HTR-8/SVneo (cell line): ENCODE measurements around the gene TLR4.
A peak's percentile ranks its signal among the peaks of the same experiment; 100 is the strongest.

Source experiments
- DNase-seq: peaks from one replicate; pipeline ENCODE4 v3.0.0; 2011; ENCODE audit warnings: low spot score, mixed read lengths; ENCODE audit not compliant: insufficient read length
- FAIRE-seq: peaks from 2 replicates; lab custom pipeline; 2011; peaks lifted over from hg19 to GRCh38; lab: Jason Lieb, UNC

TLR4 gene

GRCh38 chr9:117704024-117704575 lies at the start of gene TLR4:
TSS of gene TLR4 (plus strand) at chr9:117704403. CDS start at chr9:117704473, 70 bp downstream.
- DNase-seq (peak; percentile 13), FAIRE-seq (no peak)

GRCh38 chr9:117656002-117656401 lies 48.2 kb upstream of the TLR4 start:
- FAIRE-seq: no peak
- no peak for DNase-seq

- DNase-seq (no peak), FAIRE-seq (no peak)
Measured at GRCh38 chr9:117662651-117663050, 41.6 kb upstream of the TLR4 start.

GRCh38 chr9:117664419-117664818 lies 39.8 kb upstream of the TLR4 start:
- DNase-seq (no peak), FAIRE-seq (no peak)

GRCh38 chr9:117665601-117666385 lies 38.4 kb upstream of the TLR4 start:
- no peak for FAIRE-seq

GRCh38 chr9:117671468-117671867 lies 32.7 kb upstream of the TLR4 start:
- DNase-seq: no peak
- no peak for FAIRE-seq

More at GRCh38 chr9:117665601-117666385, 38.4 kb upstream of the TLR4 start:
- no peak for DNase-seq

GRCh38 chr9:117672369-117672768 lies 31.8 kb upstream of the TLR4 start:
- no peak for FAIRE-seq
- peak; percentile 12 for DNase-seq

- no peak for DNase-seq
- FAIRE-seq: no peak
Measured at GRCh38 chr9:117677572-117677971, 26.6 kb upstream of the TLR4 start.

- FAIRE-seq: no peak
- DNase-seq: no peak
Measured at GRCh38 chr9:117678871-117679270, 25.3 kb upstream of the TLR4 start.

- no peak for DNase-seq
- no peak for FAIRE-seq
Measured at GRCh38 chr9:117679416-117679815, 24.8 kb upstream of the TLR4 start.

GRCh38 chr9:117681888-117682287 lies 22.3 kb upstream of the TLR4 start:
- no peak for FAIRE-seq
- DNase-seq: no peak

- no peak for FAIRE-seq
- DNase-seq: no peak
Measured at GRCh38 chr9:117682955-117683710, 21.1 kb upstream of the TLR4 start.

GRCh38 chr9:117687532-117687931 lies 16.7 kb upstream of the TLR4 start:
- no peak for FAIRE-seq
- DNase-seq: no peak

GRCh38 chr9:117691367-117691766 lies 12.8 kb upstream of the TLR4 start:
- DNase-seq (no peak), FAIRE-seq (no peak)

- DNase-seq (no peak), FAIRE-seq (no peak)
Measured at GRCh38 chr9:117696154-117696553, 8.0 kb upstream of the TLR4 start.

GRCh38 chr9:117697046-117697445 lies 7.2 kb upstream of the TLR4 start:
- FAIRE-seq: no peak
- DNase-seq: no peak

GRCh38 chr9:117703537-117703936 lies 666 bp upstream of the TLR4 start:
- FAIRE-seq (no peak), DNase-seq (no peak)

GRCh38 chr9:117704597-117704996 lies 394 bp downstream of the TLR4 start:
- DNase-seq: no peak
- FAIRE-seq: no peak

GRCh38 chr9:117705386-117705785 lies 1.2 kb downstream of the TLR4 start:
- FAIRE-seq (no peak), DNase-seq (no peak)

- FAIRE-seq (no peak), DNase-seq (no peak)
Measured at GRCh38 chr9:117706421-117707116, 2.4 kb downstream of the TLR4 start.

GRCh38 chr9:117707561-117707960 lies 3.4 kb downstream of the TLR4 start:
- FAIRE-seq (no peak), DNase-seq (no peak)
